ENCODE measurements around the gene AGBL5. TPM values are rescaled to one million over a fixed set of nuclear protein-coding genes. Genes with fewer than 3 reads are reported as not detected.
A peak's percentile ranks its signal among the peaks of the same experiment; 100 is the strongest.
"Not testable (repeated sequence)": the region's sequence is repeated elsewhere in the genome, so short reads cannot be mapped to it uniquely, and the experiment has no call there.

Gene AGBL5
- total RNA-seq, 1 experiment from 2014 or later, result 55.4 TPM

DNA sequence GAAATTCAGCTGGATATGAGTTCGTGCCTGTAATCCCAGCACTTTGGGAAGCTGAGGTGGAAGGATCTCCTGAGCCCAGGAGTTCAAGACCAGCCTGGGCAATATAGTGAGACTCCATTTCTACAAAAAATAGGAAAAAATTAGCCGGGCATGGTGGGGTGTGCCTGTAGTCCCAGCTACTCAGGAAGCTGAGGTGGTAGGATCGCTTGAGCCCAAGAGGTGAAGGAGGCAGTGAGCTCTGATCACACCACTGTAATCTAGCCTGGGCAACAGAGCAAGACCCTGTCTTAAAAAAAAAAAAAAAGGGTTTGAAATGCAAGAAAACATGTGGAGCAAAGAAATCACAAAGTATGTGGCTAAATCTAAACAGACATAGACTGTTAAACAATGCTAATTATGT, 57.6 kb downstream of the AGBL5 start:
- no peak overlapping the region for H2BK120ac ChIP-seq (ENCODE audit: low read depth, low read length, poor library complexity, severe bottlenecking)
- no peak overlapping the region for H3K23ac ChIP-seq (ENCODE audit: insufficient read length, low read depth, low read length)
- no peak overlapping the region for H2BK12ac ChIP-seq (ENCODE audit: insufficient read length, low read depth, low read length)
- TF ChIP-seq, protein P1, sequence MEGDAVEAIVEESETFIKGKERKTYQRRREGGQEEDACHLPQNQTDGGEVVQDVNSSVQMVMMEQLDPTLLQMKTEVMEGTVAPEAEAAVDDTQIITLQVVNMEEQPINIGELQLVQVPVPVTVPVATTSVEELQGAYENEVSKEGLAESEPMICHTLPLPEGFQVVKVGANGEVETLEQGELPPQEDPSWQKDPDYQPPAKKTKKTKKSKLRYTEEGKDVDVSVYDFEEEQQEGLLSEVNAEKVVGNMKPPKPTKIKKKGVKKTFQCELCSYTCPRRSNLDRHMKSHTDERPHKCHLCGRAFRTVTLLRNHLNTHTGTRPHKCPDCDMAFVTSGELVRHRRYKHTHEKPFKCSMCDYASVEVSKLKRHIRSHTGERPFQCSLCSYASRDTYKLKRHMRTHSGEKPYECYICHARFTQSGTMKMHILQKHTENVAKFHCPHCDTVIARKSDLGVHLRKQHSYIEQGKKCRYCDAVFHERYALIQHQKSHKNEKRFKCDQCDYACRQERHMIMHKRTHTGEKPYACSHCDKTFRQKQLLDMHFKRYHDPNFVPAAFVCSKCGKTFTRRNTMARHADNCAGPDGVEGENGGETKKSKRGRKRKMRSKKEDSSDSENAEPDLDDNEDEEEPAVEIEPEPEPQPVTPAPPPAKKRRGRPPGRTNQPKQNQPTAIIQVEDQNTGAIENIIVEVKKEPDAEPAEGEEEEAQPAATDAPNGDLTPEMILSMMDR (conservative IDR thresholded peaks at IDR 0.05), result no peak
- H3K4ac ChIP-seq (ENCODE audit: low read depth, low read length), result no peak overlapping the region
- H3K18ac ChIP-seq (ENCODE audit: insufficient read length, low read depth, low read length), result no peak overlapping the region
- Mint-ChIP-seq H3K4me1 (peaks cover 0 to 6% of the 10 kb centered on the region in 2 experiments; a peak in 2 of 4 replicates), H3K9me3 (no peaks in the 10 kb centered on the region), H3K36me3 (ENCODE audit: insufficient read depth in 1 of 3, low read depth in 3 of 3) (no peaks in the 10 kb centered on the region), H3K4me3 (no peak overlapping the region), H3K27me3 (ENCODE audit: low read depth) (peaks cover 7% of the 10 kb centered on the region), H3K27ac (no peak overlapping the region)
- no CpG with 5 or more reads among the region's 3 CpGs for WGBS (ENCODE audit: extremely low coverage, insufficient read length, low lambda C conversion rate)
- H4K8ac ChIP-seq (replicated peaks; ENCODE audit: insufficient read length, low read depth, low read length), result no peak overlapping the region
- H3K4me1 ChIP-seq (ENCODE audit: insufficient read depth, low read length), result no peaks in the 10 kb centered on the region
- no peaks in the 10 kb centered on the region for H3K79me2 ChIP-seq (ENCODE audit: insufficient read depth, low read length)
- no peak overlapping the region for H3K27ac ChIP-seq (ENCODE audit: insufficient read length, low read depth, low read length)
- H2BK15ac ChIP-seq (ENCODE audit: low read depth, low read length), result no peak overlapping the region
- no peak overlapping the region for H2BK5ac ChIP-seq (ENCODE audit: insufficient read length, low read length)
- no peaks in the 10 kb centered on the region for H3K9me3 ChIP-seq (ENCODE audit: control insufficient read depth, low read depth, low read length)
- H3K27me3 ChIP-seq (ENCODE audit: insufficient read depth, low read length), result no peaks in the 10 kb centered on the region
- no peak overlapping the region for H2BK20ac ChIP-seq (ENCODE audit: low read depth, low read length, poor library complexity, severe bottlenecking)
- H3K14ac ChIP-seq (ENCODE audit: insufficient read depth, low read length), result no peak overlapping the region
- H2AFZ ChIP-seq (ENCODE audit: low read length), result no peak overlapping the region
- H3K79me1 ChIP-seq (ENCODE audit: insufficient read depth, low read depth, low read length, poor library complexity, severe bottlenecking), result no peaks in the 10 kb centered on the region
- H3T11ph ChIP-seq (ENCODE audit: low read length), result no peak overlapping the region
- H3K4me2 ChIP-seq (ENCODE audit: insufficient read depth, insufficient read length, low read length), result no peak overlapping the region
- H3K56ac ChIP-seq (ENCODE audit: insufficient read length, low read depth, low read length), result no peak overlapping the region
- no peak overlapping the region for H3K9ac ChIP-seq (ENCODE audit: extremely low read depth, insufficient read length, low read length)
- H4K5ac ChIP-seq (ENCODE audit: insufficient read length, low read depth, low read length), result no peak overlapping the region
- no peak overlapping the region for H4K91ac ChIP-seq (ENCODE audit: insufficient read length, low read depth, low read length)
- H2AK5ac ChIP-seq (ENCODE audit: insufficient read length, low read length), result no peak overlapping the region
- H3K23me2 ChIP-seq (ENCODE audit: insufficient read length, low read depth, low read length, poor library complexity, severe bottlenecking), result no peaks in the 10 kb centered on the region
- H4K20me1 ChIP-seq (ENCODE audit: control insufficient read depth, insufficient read depth, insufficient read length), result no peaks in the 10 kb centered on the region
- no peak for DNase-seq

DNA sequence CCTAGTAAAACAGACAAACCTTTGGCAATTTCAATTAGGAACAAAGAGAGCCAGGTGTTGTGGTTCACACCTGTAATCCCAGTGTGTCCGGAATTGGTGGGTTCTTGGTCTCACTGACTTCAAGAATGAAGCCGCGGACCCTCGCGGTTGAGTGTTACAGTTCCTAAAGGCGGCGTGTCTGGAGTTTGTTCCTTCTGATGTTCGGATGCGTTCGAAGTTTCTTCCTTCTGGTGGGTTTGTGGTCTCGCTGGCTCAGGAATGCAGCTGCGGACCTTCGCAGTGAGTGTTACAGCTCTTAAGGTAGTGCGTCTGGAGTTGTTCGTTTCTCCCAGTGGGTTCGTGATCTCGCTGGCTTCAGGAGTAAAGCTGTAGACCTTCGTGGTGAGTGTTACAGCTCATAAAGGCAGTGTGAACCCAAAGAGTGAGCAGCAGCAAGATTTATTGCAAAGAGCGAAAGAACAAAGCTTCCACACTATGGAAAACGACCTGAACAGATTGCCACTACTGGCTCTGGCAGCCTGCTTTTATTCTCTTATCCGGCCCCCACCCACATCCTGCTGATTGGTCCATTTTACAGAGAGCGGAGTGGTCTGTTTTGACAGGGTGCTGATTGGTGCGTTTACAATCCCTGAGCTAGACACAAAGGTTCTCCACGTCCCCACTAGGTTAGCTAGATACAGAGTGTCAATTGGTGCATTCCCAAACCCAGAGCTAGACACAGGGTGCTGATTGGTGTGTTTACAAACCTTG, 59.3 kb downstream of the AGBL5 start:
- H3K79me2 ChIP-seq (ENCODE audit: insufficient read depth, low read length); H3K4me1 Mint-ChIP-seq; H3K4me3 Mint-ChIP-seq; H3K9me3 ChIP-seq (ENCODE audit: control insufficient read depth, low read depth, low read length); H4K20me1 ChIP-seq (ENCODE audit: control insufficient read depth, insufficient read depth, insufficient read length); H3K18ac ChIP-seq (ENCODE audit: insufficient read length, low read depth, low read length); H3K4me2 ChIP-seq (ENCODE audit: insufficient read depth, insufficient read length, low read length); H3K4ac ChIP-seq (ENCODE audit: low read depth, low read length); H3K27ac ChIP-seq (ENCODE audit: insufficient read length, low read depth, low read length); H3T11ph ChIP-seq (ENCODE audit: low read length); H2BK5ac ChIP-seq (ENCODE audit: insufficient read length, low read length); H3K27me3 Mint-ChIP-seq (ENCODE audit: low read depth); H3K9me3 Mint-ChIP-seq; H4K8ac ChIP-seq (replicated peaks; ENCODE audit: insufficient read length, low read depth, low read length); H3K9ac ChIP-seq (ENCODE audit: extremely low read depth, insufficient read length, low read length); H2BK15ac ChIP-seq (ENCODE audit: low read depth, low read length); DNase-seq; H3K79me1 ChIP-seq (ENCODE audit: insufficient read depth, low read depth, low read length, poor library complexity, severe bottlenecking); H3K23me2 ChIP-seq (ENCODE audit: insufficient read length, low read depth, low read length, poor library complexity, severe bottlenecking); H2BK20ac ChIP-seq (ENCODE audit: low read depth, low read length, poor library complexity, severe bottlenecking); H2BK120ac ChIP-seq (ENCODE audit: low read depth, low read length, poor library complexity, severe bottlenecking); H3K4me1 ChIP-seq (ENCODE audit: insufficient read depth, low read length); H3K14ac ChIP-seq (ENCODE audit: insufficient read depth, low read length); H3K36me3 Mint-ChIP-seq (ENCODE audit: insufficient read depth in 1 of 3, low read depth in 3 of 3); H2BK12ac ChIP-seq (ENCODE audit: insufficient read length, low read depth, low read length); H2AK5ac ChIP-seq (ENCODE audit: insufficient read length, low read length); H4K5ac ChIP-seq (ENCODE audit: insufficient read length, low read depth, low read length); H3K56ac ChIP-seq (ENCODE audit: insufficient read length, low read depth, low read length); H3K23ac ChIP-seq (ENCODE audit: insufficient read length, low read depth, low read length); H3K27me3 ChIP-seq (ENCODE audit: insufficient read depth, low read length); H4K91ac ChIP-seq (ENCODE audit: insufficient read length, low read depth, low read length); H2AFZ ChIP-seq (ENCODE audit: low read length): not testable (repeated sequence)
- H3K27ac Mint-ChIP-seq, result peak overlapping the region in 1 of 3 experiments; percentile 18; a peak in 2 of 7 replicates
- no CpG with 5 or more reads among the region's 24 CpGs for WGBS (ENCODE audit: extremely low coverage, insufficient read length, low lambda C conversion rate)
